Urothelium cell line (cell line): ENCODE measurements around the gene CNTNAP2.
"Not testable (repeated sequence)": the region's sequence is repeated elsewhere in the genome, so short reads cannot be mapped to it uniquely, and the experiment has no call there.

ENCODE experiments used
- DNase-seq: peaks from one replicate; pipeline ENCODE4 v3.0.0; 2011; ENCODE audit warnings: low spot score, mixed read lengths
- FAIRE-seq: peaks from 2 replicates; lab custom pipeline; 2011; peaks lifted over from hg19 to GRCh38; lab: Jason Lieb, UNC

Gene CNTNAP2

DNA sequence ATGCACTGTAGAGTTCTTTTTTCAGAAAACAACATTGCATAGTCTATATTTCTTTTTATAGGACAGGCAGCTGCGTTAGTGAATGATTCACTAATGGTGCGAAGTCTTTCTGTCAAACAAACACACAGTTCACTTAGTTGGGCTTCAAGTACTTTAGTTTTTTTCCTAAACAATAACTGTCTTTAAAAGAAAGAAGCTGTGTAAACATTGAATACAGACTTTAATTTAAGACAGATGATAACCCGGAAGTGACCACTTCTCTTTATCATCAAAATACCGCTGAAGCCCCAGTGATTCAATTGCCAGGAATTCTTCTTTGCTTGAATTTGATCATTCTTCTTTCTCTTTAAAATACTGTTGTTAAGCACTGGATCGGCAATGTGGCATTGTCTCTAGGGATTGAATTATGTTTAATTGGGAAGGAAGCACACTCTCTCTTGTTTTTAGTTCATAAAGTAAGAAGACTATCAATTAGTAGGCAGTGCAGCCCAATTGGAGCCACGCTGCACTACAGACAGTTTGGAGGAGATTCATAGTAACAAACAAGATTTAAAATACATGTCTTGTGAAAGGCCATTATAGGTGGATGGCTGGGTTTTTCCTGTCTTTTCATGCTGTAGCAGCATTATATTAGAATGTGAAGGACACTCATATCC, 30.4 kb downstream of the CNTNAP2 start:
- no peak for DNase-seq
- FAIRE-seq: no peak

DNA sequence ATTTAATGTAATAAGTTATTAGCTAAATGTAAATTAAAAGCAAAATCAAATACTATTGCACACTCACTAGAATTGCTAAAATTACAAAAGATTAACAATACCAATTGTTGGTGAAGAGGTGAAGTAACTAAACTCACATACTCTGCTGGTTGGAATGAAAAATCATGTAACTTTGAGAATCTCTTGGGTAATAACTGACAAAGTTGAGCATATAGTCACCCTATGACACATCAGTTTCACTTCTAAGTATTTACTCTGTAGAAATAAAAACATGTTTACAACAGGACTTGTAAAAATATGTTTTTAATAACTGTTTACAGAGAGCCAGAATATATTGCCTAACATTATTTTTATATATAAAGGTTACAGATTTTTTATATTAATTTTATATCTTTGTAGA, 33.6 kb downstream of the CNTNAP2 start:
- DNase-seq: no peak
- no peak for FAIRE-seq

DNA sequence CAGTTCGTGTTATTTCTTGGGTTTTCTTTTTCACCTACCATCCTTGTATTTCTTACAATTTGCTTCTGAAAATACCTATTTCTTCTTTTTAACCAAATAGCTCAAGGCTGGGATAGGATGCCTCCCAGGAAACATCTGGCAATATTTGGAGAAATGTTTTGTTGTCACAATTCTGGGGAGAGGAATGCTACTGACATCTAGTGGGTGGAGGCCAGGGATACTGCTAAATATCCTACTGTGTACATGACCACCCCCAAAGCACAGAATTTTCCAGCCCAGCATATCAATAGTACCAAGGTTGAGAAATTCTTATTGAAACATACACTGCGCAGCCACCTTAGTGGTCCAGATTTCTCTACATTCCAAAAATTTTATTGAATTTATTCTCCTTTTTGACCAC, 55.5 kb downstream of the CNTNAP2 start:
- DNase-seq: no peak
- FAIRE-seq: no peak

DNA sequence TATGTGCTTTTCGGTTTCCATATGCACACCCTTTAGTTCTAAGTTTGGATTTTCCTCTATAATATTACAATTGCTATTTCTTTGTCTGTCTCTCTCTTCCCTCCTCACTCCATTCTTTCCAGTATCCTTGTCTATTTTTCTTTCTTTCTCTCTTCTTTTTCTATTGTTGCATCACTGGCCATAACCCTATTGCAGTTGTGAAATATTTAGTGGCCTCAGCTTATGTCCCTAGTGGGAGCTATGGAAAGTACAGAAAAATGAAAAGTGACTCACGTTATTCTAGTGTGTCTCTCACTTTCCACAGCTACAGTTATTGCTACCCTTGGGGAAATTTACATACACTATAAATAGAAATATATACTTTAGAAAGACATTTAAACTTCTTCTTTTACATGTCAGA, 59.1 kb downstream of the CNTNAP2 start:
- no peak for FAIRE-seq

DNA sequence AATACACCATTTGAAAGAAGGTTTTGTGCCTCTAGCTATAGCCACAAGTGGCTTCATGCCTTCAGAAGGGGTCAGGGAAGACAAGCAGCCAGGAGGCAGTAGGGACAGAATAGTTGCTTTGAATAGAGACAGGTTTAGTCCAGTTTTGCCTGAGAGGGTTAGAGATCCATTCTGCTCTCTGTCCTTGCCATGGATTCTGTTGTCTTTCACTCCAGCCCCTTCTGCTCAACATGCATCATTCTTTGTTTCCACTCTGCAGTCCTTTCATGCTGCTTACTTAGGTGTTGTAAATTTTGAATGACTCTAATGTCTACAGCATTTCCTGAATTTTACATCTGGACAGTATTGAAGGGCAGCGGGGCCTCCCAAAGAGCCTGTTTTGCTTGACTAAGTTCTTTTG, 60.3 kb downstream of the CNTNAP2 start:
- DNase-seq (no peak), FAIRE-seq (no peak)

More for the DNA sequence above, 59.1 kb downstream of the CNTNAP2 start:
- peak; percentile 0 for DNase-seq

DNA sequence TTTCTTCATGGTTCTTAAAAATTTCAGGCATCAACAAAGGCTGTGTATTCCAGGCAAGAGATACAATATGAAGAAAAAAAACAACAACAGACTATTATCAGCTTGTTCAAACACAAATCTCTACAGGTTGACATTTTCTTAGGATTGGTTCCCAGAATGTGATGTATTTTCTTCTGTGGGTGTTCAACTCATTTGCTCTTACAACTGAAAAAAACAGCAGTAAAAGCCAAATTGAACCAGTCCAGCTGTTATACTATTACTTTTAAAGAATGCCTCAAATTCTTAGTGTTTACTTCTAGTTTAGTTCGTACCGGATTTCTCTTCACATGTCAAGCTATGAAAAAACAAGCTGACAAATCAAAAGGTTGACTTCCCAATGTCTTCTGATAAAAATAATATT, 60.7 kb downstream of the CNTNAP2 start:
- DNase-seq (no peak), FAIRE-seq (no peak)

DNA sequence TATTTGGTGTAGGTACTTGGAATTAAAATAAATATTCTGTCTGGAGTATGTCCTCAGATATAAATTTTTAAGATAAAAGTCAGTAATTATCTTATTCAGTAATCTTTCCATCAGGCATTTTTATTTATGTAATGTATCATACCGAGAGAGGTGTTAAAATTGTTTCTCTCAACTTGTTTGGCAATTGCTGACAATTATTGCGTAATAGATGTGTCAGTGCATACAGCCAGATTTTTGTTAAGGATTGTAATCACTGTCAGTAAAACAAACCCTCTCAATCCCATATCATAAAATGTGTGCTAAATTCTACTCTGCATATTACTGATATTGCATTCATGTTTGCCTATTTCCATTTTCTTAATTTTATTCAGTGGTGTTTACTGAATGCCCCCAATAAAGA, 69.2 kb downstream of the CNTNAP2 start:
- FAIRE-seq (no peak), DNase-seq (no peak)

DNA sequence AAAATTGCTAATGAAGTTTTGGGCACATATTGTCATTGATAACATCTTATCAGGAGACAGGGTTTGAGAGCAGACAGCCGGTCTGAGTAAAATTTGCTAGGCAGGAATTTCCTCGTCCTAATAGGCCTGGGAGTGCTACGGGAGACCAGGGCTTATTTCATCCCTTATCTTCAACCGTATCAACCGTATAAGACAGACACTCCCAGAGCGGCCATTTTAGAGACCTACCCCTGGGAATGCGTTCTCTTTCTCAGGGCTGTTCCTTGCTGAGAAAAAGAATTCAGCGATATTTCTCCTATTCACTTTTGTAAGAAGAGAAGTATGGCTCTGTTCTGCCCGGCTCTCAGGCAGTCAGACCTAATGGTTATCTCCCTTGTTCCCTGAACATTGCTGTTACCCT, 74.8 kb downstream of the CNTNAP2 start:
- not testable (repeated sequence) for DNase-seq, FAIRE-seq

DNA sequence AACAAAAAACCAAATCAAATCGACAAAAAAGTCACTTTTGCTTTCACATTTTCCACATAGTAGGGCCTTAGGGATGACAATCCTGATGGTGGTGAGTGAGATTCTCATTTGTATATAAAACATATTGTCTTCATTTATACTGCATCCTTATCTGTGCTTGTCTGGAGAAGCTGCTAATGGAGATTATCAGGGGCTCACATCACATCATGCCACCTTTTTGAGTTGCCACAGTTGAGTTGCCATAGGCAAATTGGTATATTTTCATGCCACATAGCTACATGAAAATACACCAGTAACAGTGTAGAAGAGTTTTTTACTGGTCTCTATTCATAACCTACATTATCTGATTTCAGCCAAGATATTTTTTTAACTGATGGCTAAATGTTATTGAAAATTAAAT, 85.3 kb downstream of the CNTNAP2 start:
- DNase-seq (no peak), FAIRE-seq (no peak)

DNA sequence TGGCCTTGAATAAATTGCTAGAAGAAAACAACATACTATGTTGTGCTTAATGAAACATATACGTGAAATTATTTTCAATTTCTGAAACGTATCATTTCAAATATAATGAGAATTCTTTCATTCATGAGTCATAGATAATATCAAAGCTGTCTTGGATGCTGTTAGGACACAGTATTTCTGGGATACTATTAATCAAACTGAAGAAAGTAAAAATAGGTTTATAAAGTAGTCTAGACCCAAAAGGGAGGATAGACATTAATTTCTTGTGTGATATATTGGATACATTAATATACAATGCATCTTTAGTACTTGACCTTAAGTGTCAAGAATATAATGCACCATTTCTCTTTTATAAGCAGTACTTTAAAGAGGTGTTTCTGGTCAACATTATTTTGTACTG, 89.7 kb downstream of the CNTNAP2 start:
- no peak for DNase-seq
- no peak for FAIRE-seq

DNA sequence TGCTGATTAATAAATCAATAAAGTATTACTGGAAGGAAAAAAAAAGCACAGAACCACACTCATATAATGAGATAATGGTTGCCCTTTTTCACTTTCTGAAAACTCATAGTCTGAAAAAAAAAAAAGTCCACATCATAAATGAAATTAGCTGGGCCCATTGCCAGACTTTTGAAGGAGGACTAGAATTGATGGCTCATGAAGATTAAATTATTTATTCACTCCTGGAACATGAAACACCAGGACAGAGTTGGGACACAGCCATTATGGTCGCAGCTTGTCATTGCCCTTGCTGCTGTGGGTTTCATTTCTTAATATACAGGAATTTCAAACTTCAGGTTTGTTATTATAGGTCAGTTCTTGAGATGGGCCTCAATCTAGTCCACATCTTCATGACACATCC, 91.9 kb downstream of the CNTNAP2 start:
- DNase-seq (no peak), FAIRE-seq (no peak)

DNA sequence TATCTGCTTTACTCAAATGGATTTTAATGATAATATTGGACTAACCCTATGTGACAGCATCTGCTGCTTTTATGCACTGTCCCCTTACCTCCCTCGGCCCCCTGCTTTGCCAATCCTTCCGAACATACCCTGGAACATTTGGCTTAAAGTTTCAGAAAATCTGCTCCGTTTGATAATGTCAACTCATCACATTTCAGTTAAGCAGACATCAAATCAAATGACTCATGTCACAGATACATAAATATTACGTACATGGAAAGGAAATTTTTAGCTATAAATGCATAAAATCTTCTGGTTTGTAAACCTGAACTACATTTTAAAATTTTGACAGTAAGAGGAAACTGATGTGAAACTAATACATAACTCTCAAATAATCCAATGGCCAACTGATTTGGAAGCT, 98.2 kb downstream of the CNTNAP2 start:
- no peak for DNase-seq

DNA sequence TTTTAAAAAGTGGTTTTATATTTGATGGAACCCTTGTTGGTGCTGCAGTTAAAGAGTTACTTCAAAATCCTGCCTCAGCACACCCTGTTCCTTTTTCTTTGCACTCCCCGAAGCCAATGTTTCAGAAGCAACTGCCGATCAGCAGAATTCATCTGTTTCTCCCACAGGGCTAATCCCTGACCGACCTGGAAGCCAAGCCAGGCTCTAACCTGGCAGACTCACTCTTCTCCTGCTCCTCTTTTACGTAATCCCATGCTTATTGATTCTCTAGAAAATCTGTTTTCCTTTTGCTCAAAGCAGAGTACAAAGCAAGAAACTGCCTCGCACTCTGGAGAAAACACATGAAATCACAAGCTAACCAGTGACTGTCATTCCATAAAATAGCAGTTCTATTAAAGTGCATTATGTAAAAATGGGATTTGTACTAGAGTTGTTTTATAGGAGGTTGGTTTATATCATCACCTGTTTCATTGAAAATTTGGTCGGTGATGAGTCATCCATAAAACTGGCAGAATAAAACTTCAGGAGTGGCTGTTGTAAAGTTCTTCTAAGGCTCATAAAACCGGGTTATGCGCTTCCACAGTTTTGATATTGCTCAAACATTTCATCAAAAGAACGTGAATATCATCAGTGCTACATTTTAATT, 99.9 kb downstream of the CNTNAP2 start:
- FAIRE-seq (no peak), DNase-seq (no peak)

More for the DNA sequence above, 98.2 kb downstream of the CNTNAP2 start:
- no peak for FAIRE-seq

DNA sequence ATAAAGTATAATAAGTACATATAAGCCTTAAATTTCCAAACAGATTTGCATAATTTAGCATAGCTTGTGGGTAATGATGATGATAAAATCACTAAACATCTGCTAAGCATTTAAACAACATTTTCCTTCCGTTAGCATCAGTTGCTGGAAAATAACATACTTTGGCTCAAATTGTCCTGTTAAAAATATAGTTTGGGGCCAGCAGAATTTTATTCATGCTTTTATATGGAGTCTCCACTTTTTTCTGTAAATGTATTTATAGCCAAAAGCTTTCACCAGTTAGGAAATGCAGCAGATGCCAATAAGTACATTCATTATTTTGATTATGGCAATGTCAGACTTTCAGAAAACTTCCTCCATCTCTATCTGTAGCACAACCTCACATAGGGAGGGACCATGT, 107.2 kb downstream of the CNTNAP2 start:
- no peak for DNase-seq
- no peak for FAIRE-seq

DNA sequence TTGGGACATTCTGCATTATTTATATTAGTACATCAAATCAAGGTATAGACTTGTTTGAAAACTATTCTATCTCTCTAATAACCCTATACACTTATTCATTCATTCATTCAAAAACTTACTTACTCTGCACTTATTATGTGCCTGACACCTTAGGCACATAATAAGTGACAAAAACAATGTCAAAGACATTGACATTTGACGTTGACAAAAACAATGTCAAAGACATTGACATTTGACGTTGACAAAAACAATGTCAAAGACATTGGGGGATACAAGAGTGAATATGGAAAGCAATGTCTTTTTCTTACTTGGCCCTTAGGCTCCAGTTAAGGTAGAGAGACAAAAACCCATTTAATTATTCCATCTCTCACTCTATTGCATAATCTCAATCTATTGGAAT, 116.0 kb downstream of the CNTNAP2 start:
- DNase-seq (no peak), FAIRE-seq (no peak)

DNA sequence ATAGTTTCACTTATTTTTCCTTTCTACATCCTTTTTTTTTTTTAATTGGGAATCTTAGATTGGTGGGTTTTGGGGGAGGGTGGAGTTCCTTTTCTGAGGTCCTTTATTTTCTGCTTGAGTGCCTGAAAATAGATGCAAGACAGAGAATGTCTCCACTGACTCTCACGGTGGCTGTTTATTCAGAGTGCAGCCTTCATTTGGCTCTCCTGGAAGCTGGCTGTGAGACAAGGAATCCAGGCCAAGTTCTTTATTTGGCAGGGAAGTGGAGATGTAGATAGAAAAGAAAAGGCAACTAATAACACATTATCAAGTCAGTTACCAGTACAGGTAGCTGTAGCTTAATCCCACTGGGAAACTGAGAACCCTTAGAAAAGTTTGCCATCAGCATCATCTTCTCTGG, 118.6 kb downstream of the CNTNAP2 start:
- no peak for FAIRE-seq
- DNase-seq: no peak

DNA sequence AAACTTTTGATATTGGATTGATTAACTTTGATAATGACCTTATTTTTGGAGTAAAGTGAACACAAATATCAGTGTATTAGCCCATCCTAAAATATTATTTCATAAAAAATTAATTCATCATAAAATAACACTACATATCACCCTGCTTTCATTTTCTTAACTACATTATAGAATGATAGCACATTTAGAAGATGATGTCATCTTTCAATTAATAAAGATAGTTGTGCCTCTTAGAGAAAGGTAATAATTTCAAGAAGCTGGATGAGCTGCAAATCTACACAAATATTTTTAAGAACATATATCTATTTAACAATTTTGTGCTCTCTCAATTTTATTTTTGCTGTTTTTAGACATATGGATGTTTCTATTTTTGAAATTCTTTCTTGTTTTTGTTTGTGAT, 126.1 kb downstream of the CNTNAP2 start:
- FAIRE-seq: no peak

DNA sequence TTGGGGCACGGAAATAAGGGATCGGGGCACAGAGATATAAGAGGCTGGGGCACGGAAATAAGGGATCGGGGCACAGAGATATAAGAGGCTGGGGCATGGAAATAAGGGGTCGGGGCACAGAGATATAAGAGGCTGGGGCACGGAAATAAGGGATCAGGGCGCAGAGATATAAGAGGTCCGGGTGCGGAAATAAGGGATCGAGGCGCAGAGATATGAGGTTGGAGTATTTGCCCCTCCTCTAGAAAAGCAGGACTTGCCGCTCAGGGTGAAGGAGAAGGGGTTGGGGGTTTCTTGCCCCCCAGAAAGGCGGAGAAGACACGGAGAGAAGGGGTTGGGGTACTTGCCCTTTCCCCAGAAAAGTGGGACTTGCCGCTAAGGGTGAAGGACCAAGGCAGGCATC, 131.4 kb downstream of the CNTNAP2 start:
- DNase-seq, FAIRE-seq: not testable (repeated sequence)

More for the DNA sequence above, 126.1 kb downstream of the CNTNAP2 start:
- DNase-seq: no peak

DNA sequence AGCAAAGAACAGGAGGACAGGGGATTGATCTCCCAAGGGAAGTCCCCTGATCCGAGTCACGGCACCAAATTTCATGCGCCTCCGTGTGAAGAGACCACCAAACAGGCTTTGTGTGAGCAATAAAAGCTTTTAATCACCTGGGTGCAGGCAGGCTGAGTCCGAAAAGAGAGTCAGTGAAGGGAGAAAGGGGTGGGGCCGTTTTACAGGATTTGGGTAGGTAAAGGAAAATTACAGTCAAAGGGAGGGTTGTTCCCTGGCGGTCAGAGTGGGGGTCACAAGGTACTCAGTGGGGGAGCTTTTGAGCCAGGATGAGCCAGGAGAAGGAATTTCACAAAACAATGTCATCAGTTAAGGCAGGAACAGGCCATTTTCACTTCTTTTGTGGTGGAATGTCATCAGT, 132.1 kb downstream of the CNTNAP2 start:
- not testable (repeated sequence) for DNase-seq, FAIRE-seq

DNA sequence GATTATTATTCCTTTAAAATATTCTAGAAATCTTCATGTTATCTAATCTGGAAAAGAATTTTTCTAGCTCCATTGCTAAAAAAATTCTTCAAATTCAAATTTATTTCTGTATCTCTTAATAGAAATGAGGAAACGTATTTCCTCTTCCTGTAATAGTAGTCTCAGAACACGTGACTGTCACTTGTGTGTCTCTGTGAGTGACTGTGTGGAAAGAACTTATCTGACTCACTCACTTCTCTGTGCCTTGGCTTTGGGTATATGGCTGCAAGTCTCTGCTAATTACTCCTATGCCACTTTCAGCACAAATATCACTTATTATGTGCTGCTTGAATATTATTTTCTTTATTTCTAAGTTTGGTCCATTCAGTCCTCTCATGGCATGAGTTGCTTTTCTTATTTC, 132.7 kb downstream of the CNTNAP2 start:
- DNase-seq (no peak), FAIRE-seq (no peak)

DNA sequence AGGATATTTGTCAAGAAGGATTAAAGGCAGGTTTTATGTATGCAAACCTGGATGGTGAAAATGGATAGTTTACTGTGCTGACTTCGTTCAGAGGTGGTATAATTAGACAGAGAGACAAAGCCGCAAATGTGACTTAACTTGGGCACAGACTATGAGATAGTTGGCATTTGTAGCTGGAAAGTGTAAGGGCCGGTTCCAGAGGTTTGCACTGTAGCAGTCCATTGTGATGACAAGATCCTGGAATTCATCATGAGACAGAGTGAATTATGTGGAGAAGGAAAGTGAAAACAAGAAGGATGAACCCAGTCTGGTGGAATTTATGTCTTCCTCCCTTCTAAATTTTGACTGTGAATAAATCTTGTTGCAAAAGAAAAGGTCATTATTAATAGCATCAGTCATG, 139.0 kb downstream of the CNTNAP2 start:
- FAIRE-seq (no peak), DNase-seq (no peak)

DNA sequence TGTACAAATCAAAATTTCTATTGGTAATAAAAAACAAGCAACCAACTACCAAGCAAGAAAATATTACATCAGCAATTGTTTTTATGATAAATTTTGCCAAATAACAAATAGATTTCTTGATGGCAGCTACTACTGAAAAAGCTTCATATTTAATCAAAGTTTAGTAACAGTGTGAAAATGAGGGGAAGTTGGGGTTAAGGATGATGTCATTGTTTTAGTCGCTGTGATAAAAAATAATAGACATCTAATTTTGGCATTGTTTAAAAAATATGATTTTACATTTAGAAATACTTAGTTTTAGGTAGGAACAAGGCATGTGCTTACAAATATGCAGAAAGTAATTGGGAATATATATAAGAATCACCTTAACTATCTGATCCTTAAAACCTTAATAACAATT, 145.9 kb downstream of the CNTNAP2 start:
- FAIRE-seq (no peak), DNase-seq (no peak)

DNA sequence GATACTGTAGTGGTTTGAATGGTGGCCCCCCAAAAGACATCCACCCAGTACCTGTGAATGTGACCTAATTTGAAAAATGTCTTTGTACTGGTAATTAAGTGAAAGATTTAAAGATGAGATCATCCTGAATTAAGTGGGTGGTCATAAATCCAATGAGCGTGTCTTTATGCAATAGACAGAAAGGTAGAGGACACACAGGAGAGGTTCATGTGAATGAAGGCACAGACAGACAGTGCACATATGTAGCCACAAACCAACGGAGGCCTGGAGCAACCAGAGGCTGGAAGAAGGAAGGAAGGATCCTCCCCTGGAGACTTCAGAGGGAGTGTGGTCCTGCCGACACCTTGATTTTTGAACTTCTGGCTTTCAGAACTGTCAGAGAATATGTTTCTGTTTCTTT, 160.3 kb downstream of the CNTNAP2 start:
- no peak for FAIRE-seq
- no peak for DNase-seq
